LNCAP (cell line): ENCODE results near the gene ZNF385D.

Experiments
- TF ChIP-seq, protein P1 (sequence below): fragments of 450-650 bp; IDR thresholded peaks from 2 replicates; pipeline ENCODE4 v1.5.1; 2017; ENCODE audit warnings: mild to moderate bottlenecking

ZNF385D gene

DNA sequence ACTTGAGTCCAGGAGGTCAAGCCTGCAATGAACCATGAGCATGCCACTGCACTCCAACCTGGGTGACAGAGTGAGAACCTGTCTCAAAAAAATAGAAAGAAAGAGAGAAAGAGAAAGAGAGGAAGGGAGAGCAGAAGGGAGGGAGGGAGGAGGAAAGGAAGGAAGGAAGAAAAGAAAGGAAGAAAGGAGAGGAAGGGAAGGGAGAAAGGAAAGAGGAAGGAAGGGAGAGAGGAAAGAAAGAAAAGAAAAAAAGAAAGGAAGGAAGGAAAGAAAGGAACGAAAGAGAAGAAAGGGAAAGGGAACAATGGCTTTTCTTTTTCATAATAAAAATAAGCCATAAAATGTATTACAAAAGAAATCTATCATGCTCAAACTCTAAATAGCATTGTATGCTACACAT lies 116.9 kb downstream of the ZNF385D start:
- TF ChIP-seq, protein P1, sequence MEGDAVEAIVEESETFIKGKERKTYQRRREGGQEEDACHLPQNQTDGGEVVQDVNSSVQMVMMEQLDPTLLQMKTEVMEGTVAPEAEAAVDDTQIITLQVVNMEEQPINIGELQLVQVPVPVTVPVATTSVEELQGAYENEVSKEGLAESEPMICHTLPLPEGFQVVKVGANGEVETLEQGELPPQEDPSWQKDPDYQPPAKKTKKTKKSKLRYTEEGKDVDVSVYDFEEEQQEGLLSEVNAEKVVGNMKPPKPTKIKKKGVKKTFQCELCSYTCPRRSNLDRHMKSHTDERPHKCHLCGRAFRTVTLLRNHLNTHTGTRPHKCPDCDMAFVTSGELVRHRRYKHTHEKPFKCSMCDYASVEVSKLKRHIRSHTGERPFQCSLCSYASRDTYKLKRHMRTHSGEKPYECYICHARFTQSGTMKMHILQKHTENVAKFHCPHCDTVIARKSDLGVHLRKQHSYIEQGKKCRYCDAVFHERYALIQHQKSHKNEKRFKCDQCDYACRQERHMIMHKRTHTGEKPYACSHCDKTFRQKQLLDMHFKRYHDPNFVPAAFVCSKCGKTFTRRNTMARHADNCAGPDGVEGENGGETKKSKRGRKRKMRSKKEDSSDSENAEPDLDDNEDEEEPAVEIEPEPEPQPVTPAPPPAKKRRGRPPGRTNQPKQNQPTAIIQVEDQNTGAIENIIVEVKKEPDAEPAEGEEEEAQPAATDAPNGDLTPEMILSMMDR: no peak

DNA sequence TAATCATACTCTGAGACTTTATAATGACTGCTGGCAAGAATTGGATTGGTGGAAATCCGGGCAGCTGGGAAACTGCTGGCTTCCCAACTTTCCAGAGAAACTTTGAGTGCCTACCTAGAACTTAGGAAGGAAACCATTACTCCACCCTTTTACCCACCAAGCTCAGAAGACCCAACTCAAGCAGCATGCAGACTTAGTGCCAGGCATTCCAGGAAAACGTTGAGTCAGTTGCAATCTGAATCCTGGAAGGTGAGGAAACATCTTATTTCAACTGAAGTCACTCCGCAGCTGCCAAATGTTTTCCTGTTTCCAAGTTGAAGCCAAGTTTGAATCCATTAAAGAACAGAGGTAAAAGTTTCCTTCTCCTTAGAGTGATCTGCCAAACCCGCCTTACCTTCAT lies 126.5 kb downstream of the ZNF385D start:
- TF ChIP-seq, protein P1: no peak

DNA sequence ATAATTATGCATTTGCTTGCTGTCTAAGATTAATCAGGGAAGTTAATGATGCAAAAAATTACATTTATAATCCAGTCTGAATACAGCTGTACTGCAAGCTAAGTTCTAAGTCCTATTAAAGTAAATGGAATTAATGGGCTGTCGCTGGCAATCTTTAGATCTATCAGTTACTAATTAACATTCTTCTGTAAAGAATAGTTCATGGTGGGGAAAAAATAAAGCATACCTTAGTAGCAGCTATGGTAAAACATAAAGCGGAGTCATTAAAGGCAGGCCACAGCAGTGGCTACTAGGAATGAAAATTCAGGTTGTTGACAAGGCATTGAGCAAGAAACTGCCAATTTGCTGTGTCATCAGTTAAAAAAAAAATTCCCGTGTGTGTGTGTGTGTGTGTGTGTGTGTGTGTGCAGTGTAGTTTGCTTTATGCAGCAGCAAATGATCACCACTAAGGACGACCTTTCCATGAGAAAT lies 129.8 kb downstream of the ZNF385D start:
- TF ChIP-seq, protein P1: no peak

GRCh38 chr3:21620511-21621155 lies 130.4 kb downstream of the ZNF385D start:
- TF ChIP-seq, protein P1: no peak

DNA sequence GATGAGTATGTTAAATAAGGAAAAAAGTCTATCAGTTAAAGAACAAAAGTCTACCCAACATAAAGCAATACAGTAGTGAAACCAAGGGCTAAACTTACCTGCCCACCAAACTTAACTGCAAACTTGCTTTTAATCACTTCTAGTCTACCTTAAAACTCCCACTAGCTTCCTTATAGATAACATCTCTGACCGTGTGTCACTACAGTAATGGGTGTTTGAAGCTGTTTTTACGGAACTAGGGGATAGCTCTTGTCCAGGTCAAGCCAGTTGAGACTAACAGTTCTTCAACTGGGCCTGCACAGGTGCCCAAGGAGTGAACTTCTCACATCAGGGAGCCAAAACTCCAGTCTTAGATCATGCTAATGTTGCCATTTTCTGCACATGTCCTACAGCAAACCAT lies 132.3 kb downstream of the ZNF385D start:
- TF ChIP-seq, protein P1: no peak

GRCh38 chr3:21613372-21614070 lies 137.5 kb downstream of the ZNF385D start:
- TF ChIP-seq, protein P1: no peak

GRCh38 chr3:21601178-21601577 lies 149.8 kb downstream of the ZNF385D start:
- TF ChIP-seq, protein P1: no peak
